ENCODE measurements around the gene C6orf52.
"Not testable (repeated sequence)": the region's sequence is repeated elsewhere in the genome, so short reads cannot be mapped to it uniquely, and the experiment has no call there.

Gene C6orf52

GRCh38 chr6:10694302-10695085 lies at the start of gene C6orf52, which contains the start of gene PAK1IP1:
TSS of gene C6orf52 (minus strand) at chr6:10694616. CDS start at chr6:10687550, 7,066 bp downstream.
TSS of gene PAK1IP1 (plus strand) at chr6:10694972. CDS start at chr6:10694986, 14 bp downstream.
- DNase-seq (ENCODE audit: low read depth in 2 of 2): peak; percentile 84 to 86

- DNase-seq (ENCODE audit: low read depth in 2 of 2): no peak
Measured at GRCh38 chr6:10743515-10743914, 49.1 kb upstream of the C6orf52 start.

GRCh38 chr6:10742251-10742650 lies 47.8 kb upstream of the C6orf52 start:
- no peak for DNase-seq (ENCODE audit: low read depth in 2 of 2)

- not testable (repeated sequence) for DNase-seq (ENCODE audit: low read depth in 2 of 2)
Measured at GRCh38 chr6:10741643-10742042, 47.2 kb upstream of the C6orf52 start.

GRCh38 chr6:10740061-10740460 lies 45.6 kb upstream of the C6orf52 start:
- DNase-seq (ENCODE audit: low read depth in 2 of 2): no peak

GRCh38 chr6:10736731-10737130 lies 42.3 kb upstream of the C6orf52 start:
- no peak for DNase-seq (ENCODE audit: low read depth in 2 of 2)

- no peak for DNase-seq (ENCODE audit: low read depth in 2 of 2)
Measured at GRCh38 chr6:10733863-10734262, 39.4 kb upstream of the C6orf52 start.

- DNase-seq (ENCODE audit: low read depth in 2 of 2): no peak
Measured at GRCh38 chr6:10733151-10733715, 38.8 kb upstream of the C6orf52 start.

GRCh38 chr6:10730254-10730653 lies 35.8 kb upstream of the C6orf52 start:
- DNase-seq (ENCODE audit: low read depth in 2 of 2): no peak

- DNase-seq (ENCODE audit: low read depth in 2 of 2): no peak
Measured at GRCh38 chr6:10725716-10726115, 31.3 kb upstream of the C6orf52 start.

- DNase-seq (ENCODE audit: low read depth in 2 of 2): no peak
Measured at GRCh38 chr6:10725044-10725443, 30.6 kb upstream of the C6orf52 start.

- no peak for DNase-seq (ENCODE audit: low read depth in 2 of 2)
Measured at GRCh38 chr6:10723567-10723881, 29.1 kb upstream of the C6orf52 start.

GRCh38 chr6:10722820-10723566 lies 28.6 kb upstream of the C6orf52 start, which contains the start of gene TMEM14C:
TSS of gene TMEM14C (plus strand) at chr6:10723070. CDS start at chr6:10724614, 1,544 bp downstream.
- DNase-seq (ENCODE audit: low read depth in 2 of 2): peak; percentile 67 to 86

GRCh38 chr6:10722570-10722819 lies 28.1 kb upstream of the C6orf52 start:
- DNase-seq (ENCODE audit: low read depth in 2 of 2): no peak

- DNase-seq (ENCODE audit: low read depth in 2 of 2): no peak
Measured at GRCh38 chr6:10721850-10722569, 27.6 kb upstream of the C6orf52 start.

- DNase-seq (ENCODE audit: low read depth in 2 of 2): not testable (repeated sequence)
Measured at GRCh38 chr6:10720960-10721849, 26.8 kb upstream of the C6orf52 start.

GRCh38 chr6:10720265-10720959 lies 26.0 kb upstream of the C6orf52 start:
- DNase-seq (ENCODE audit: low read depth in 2 of 2): peak; percentile 34 to 47

- no peak for DNase-seq (ENCODE audit: low read depth in 2 of 2)
Measured at GRCh38 chr6:10719964-10720264, 25.5 kb upstream of the C6orf52 start.

GRCh38 chr6:10719296-10719963 lies 25.0 kb upstream of the C6orf52 start:
- DNase-seq (ENCODE audit: low read depth in 2 of 2): no peak

GRCh38 chr6:10713962-10714361 lies 19.5 kb upstream of the C6orf52 start:
- no peak for DNase-seq (ENCODE audit: low read depth in 2 of 2)
